Naive B cell (primary cell): Measurements from ENCODE around the gene BPI. TPM values are rescaled to one million over a fixed set of nuclear protein-coding genes. Genes with fewer than 3 reads are reported as not detected.
A peak's percentile ranks its signal among the peaks of the same experiment; 100 is the strongest.
"Not testable (repeated sequence)": the region's sequence is repeated elsewhere in the genome, so short reads cannot be mapped to it uniquely, and the experiment has no call there.

Experiments used
- ATAC-seq, 2 donors: fragments of 150-1000 bp; cut with Tn5 transposase; 2 replicates each; pipeline ENCODE4 v1.10.0; 2021; ENCODE audit warnings: low read depth in 2 of 2, mild to moderate bottlenecking in 2 of 2, moderate library complexity in 2 of 2
- DNase-seq: peaks from one replicate; pipeline ENCODE4 v3.0.0; 2022
- H3K27ac Mint-ChIP-seq, 6 donors: one replicate each; pipeline ENCODE4 v1.8.0; 2020 to 2022; ENCODE audit warnings: mild to moderate bottlenecking in 6 of 6, mixed read lengths in 6 of 6, moderate library complexity in 5 of 6, inconsistent platforms in 2 of 6
- H3K27me3 Mint-ChIP-seq, 3 donors: one replicate each; pipeline ENCODE4 v1.8.0; 2021 to 2022; ENCODE audit warnings: mixed read lengths in 3 of 3, mild to moderate bottlenecking in 1 of 3
- H3K36me3 Mint-ChIP-seq, 2 donors: one replicate each; pipeline ENCODE4 v1.8.0; 2020 to 2022; ENCODE audit warnings: mixed read lengths in 2 of 2, inconsistent platforms in 1 of 2, mild to moderate bottlenecking in 1 of 2
- H3K4me1 Mint-ChIP-seq, 3 donors: one replicate each; pipeline ENCODE4 v1.8.0; 2020 to 2022; ENCODE audit warnings: mixed read lengths in 3 of 3, inconsistent platforms in 1 of 3, mild to moderate bottlenecking in 1 of 3, moderate library complexity in 1 of 3
- H3K4me3 Mint-ChIP-seq, 8 donors: one replicate each; pipeline ENCODE4 v1.8.0; 2020 to 2022; ENCODE audit warnings: mild to moderate bottlenecking in 8 of 8, mixed read lengths in 8 of 8, moderate library complexity in 8 of 8, inconsistent platforms in 2 of 8
- H3K9me3 Mint-ChIP-seq, 7 donors: one replicate each; pipeline ENCODE4 v1.8.0; 2020 to 2022; ENCODE audit warnings: mixed read lengths in 7 of 7, mild to moderate bottlenecking in 5 of 7, inconsistent platforms in 2 of 7, moderate library complexity in 1 of 7
- polyA plus RNA-seq, 6 donors: library from polyadenylated mRNA; unstranded; fragments of 300-500 nt; fragmentation: Illumina TruSeq; gene quantifications; one replicate each; pipeline ENCODE4 v1.2.3, GENCODE V29; 2021; ENCODE audit warnings: low read depth in 6 of 6

The BPI gene
- polyA plus RNA-seq, 6 donors from 2014 or later, result not detected

DNA sequence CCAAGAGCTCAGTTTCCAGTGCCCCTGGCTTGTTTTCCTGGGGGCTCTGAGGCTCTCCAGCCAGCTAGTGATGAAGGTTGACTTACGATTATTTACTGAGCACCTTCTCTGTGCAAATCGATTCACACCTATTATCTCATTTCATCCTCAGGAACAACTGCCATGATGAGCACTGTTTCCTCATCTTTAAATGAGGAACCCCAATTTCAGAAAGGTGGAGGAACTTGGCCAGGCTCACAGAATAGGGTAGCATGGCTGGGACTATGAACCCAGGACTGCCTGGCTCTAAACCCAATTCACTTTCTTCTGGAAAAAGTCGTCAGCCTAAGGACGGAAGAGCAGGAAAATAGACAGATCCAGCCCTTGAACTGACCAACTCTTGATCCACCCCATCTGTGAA lies 3.5 kb upstream of the BPI start:
- H3K27ac Mint-ChIP-seq, result no peak overlapping the region
- H3K4me1 Mint-ChIP-seq, result peaks cover 0 to 17% (median 11%) of the 10 kb centered on the region in 3 donors
- H3K4me3 Mint-ChIP-seq, result no peak overlapping the region
- H3K27me3 Mint-ChIP-seq, result peaks cover 46 to 69% (median 53%) of the 10 kb centered on the region in 3 donors
- DNase-seq (no peak), ATAC-seq (no peak)
- H3K36me3 Mint-ChIP-seq, result no peaks in the 10 kb centered on the region
- H3K9me3 Mint-ChIP-seq, result no peaks in the 10 kb centered on the region

DNA sequence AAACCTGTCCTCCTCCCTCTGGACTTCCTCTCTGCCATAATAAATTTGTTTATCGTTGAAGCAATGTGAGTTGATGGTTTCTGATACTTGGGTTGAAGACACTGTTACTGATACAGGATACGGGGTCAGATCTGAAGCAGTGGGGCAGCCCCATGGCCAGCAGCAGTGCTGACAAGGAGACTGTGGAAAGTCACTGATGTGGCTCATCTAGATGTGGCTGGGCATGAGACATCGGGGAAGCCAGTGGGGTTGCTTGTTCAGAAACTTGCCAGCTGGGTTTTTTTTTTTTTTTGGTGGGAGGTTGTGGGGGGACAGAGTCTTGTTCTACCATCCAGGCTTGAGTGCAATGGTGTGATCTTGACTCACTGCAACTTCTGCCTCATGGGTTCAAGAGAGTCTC lies 2.6 kb upstream of the BPI start:
- DNase-seq, result no peak
- Mint-ChIP-seq H3K27ac (no peak overlapping the region), H3K4me3 (no peak overlapping the region), H3K9me3 (peaks cover 0 to 2% (median 0%) of the 10 kb centered on the region in 7 donors), H3K36me3 (no peaks in the 10 kb centered on the region), H3K27me3 (peaks cover 48 to 68% (median 62%) of the 10 kb centered on the region in 3 donors), H3K4me1 (peaks cover 0 to 17% (median 11%) of the 10 kb centered on the region in 3 donors)
- ATAC-seq, result no peak

DNA sequence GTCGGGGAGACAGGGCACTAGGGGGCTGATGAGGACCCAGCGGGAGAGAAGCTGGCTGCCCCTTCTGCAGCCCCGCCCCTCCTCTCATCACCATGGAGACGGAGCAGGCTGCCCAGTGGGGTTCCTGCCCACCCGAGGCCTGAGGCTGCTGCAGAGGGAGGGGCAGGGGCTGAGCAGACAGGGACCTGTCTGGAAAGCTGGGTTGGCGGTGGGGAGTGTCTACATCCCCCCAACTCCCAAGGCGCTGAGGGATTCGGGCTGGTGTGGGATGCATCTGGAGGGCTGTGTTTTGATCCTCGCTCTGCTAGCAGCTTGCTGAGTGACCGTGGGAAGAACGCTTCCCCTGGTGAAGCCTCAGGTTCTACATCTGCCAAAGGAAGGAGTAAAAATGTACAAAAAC lies 1.2 kb upstream of the BPI start:
- H3K36me3 Mint-ChIP-seq, result no peaks in the 10 kb centered on the region
- peaks cover 59 to 75% (median 69%) of the 10 kb centered on the region in 3 donors for H3K27me3 Mint-ChIP-seq
- H3K4me3 Mint-ChIP-seq, result no peak overlapping the region
- no peak overlapping the region for H3K27ac Mint-ChIP-seq
- ATAC-seq (no peak), DNase-seq (no peak)
- H3K4me1 Mint-ChIP-seq, result peaks cover 0 to 17% (median 11%) of the 10 kb centered on the region in 3 donors
- peaks cover 0 to 4% (median 0%) of the 10 kb centered on the region in 7 donors for H3K9me3 Mint-ChIP-seq

DNA sequence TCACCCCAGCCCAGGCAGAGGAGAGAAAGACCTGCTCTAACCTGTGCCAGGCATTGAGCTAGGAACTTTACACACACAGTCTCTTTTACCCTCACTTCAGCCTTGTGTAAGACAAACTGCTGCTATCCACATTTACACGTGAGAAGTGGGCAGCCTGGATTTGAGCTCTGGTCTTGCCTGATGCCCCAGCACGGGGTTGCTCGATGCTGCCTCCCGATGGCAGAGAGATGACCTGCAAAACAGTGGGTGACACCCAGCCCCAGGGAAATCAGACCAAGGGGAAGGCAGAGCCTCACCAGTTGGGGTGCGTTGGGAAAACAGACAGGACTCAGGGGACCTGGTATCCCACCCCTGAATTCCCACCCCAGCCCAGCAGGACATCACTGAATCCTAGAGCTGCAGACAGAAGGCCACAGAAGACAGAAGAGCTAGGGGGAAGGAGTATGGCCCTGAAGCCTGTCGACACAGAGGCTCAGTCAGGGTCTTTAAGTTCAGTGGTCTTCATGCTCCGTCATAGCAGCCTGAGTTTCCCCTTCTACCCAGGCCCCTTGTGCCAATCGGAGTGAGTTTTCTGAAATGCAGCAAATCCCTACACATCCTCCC lies 990 bp downstream of the BPI start:
- DNase-seq, result no peak
- peaks cover 62 to 75% (median 64%) of the 10 kb centered on the region in 3 donors for H3K27me3 Mint-ChIP-seq
- ATAC-seq, result no peak

DNA sequence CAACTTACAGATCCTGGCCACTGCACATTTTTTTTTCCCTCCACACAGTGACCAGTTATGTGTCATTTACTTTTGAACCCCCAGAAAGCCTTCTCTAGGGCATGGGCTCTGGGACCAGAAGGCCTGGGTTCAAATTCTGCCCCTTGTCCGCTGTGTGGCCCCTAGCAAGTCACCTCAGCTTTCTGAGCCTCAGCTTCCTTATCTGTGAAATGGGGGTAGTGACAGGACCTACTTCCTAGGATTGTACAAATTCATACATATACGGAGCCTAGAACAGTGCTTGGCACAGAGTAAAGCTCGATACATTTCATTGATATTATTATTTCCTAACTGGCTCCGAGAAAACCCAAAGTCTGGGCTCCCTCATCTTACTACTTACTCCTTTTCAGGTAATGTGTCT lies 1.6 kb downstream of the BPI start:
- DNase-seq, result no peak
- no peak overlapping the region for H3K27ac Mint-ChIP-seq
- peaks cover 0 to 17% (median 11%) of the 10 kb centered on the region in 3 donors for H3K4me1 Mint-ChIP-seq
- H3K27me3 Mint-ChIP-seq, result peaks cover 62 to 74% (median 68%) of the 10 kb centered on the region in 3 donors
- peaks cover 0 to 4% (median 0%) of the 10 kb centered on the region in 7 donors for H3K9me3 Mint-ChIP-seq
- H3K4me3 Mint-ChIP-seq, result no peak overlapping the region
- H3K36me3 Mint-ChIP-seq, result no peaks in the 10 kb centered on the region
- ATAC-seq, result no peak

More for the DNA sequence above, 990 bp downstream of the BPI start:
- Mint-ChIP-seq H3K9me3 (peaks cover 0 to 4% (median 0%) of the 10 kb centered on the region in 7 donors), H3K4me3 (no peak overlapping the region), H3K4me1 (peaks cover 0 to 17% (median 11%) of the 10 kb centered on the region in 3 donors), H3K36me3 (no peaks in the 10 kb centered on the region), H3K27ac (peak overlapping the region in 1 of 6 donors; percentile 24)

DNA sequence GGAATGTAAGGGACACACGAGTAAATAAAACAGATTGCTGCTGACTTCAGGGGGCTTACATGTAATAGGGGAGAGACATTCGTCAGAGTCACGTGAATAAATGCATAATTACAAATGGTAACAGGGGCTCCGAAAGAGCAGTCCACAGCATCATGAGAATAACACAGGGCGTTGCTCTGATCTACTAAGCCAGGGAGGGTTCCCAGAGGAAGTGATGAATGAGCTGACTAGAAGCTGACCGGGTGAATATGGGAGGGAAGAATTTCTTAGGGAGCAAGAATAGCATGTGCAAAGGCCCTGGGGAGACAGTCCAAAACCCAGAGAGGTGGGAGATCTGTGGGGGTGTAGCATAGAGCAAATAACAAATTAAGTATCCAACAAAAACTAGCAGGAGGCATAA lies 2.4 kb downstream of the BPI start:
- H3K9me3 Mint-ChIP-seq, result peaks cover 0 to 4% (median 0%) of the 10 kb centered on the region in 7 donors
- DNase-seq, result no peak
- H3K27ac Mint-ChIP-seq, result no peak overlapping the region
- H3K4me1 Mint-ChIP-seq, result peaks cover 0 to 17% (median 11%) of the 10 kb centered on the region in 3 donors
- H3K4me3 Mint-ChIP-seq, result peak overlapping the region in 1 of 8 donors; percentile 31
- H3K36me3 Mint-ChIP-seq, result no peaks in the 10 kb centered on the region
- no peak for ATAC-seq
- peaks cover 63 to 74% (median 64%) of the 10 kb centered on the region in 3 donors for H3K27me3 Mint-ChIP-seq

DNA sequence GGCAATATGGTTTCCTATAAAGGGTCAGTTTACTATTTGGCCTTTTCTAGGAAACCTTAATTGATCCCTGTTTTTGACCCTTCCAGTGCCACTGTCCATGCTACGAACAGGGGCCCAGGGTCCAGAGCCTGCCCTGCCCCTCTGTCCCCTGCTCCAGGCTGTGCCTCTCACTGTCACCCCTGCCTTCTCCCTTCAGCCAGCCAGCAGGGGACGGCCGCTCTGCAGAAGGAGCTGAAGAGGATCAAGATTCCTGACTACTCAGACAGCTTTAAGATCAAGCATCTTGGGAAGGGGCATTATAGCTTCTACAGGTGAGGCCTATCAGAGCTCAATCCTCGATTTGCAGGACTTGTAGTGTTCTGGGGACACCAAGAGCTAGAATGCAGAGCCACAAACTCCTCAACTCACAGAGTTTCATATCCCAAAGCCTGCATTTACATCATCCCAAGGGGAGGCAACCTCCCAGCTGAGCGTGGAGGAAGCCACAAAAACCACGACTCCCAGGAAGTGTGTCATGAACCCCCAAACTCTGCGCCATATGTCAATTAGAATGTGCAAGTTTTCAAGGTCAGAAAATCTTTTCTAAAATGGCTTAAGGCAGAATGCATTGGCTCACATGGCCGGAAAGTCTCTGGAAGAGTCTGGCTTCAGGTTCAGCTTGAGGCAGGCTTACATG lies 3.6 kb downstream of the BPI start:
- H3K27ac Mint-ChIP-seq, result no peak overlapping the region
- H3K4me3 Mint-ChIP-seq, result no peak overlapping the region
- no peaks in the 10 kb centered on the region for H3K36me3 Mint-ChIP-seq
- peaks cover 55 to 66% (median 61%) of the 10 kb centered on the region in 3 donors for H3K27me3 Mint-ChIP-seq
- peaks cover 0 to 17% (median 11%) of the 10 kb centered on the region in 3 donors for H3K4me1 Mint-ChIP-seq
- ATAC-seq (no peak), DNase-seq (no peak)
- H3K9me3 Mint-ChIP-seq, result peaks cover 0 to 4% (median 0%) of the 10 kb centered on the region in 7 donors

DNA sequence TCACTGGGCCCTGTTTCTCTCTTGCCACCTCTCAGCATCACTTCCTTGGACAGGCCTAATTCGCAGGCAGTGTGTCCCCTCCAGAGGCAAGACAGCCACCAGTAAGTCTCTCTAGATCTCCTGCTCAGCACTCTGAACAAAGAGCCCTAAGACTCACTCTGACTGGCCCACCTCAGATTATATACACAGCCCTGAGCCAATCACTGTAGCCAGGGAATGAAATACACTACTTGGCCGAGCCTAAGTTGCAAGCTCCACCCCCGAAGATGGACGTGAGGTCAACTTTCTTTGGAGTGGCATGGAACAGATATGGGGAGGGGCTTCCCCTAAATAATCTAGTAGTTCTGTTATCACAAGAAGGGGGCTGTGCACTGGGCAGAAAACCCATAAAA lies 4.1 kb downstream of the BPI start:
- no peak overlapping the region for H3K4me3 Mint-ChIP-seq
- DNase-seq (no peak), ATAC-seq (no peak)
- peaks cover 50 to 60% (median 56%) of the 10 kb centered on the region in 3 donors for H3K27me3 Mint-ChIP-seq
- H3K36me3 Mint-ChIP-seq, result no peaks in the 10 kb centered on the region
- peaks cover 0 to 4% (median 0%) of the 10 kb centered on the region in 7 donors for H3K9me3 Mint-ChIP-seq
- peaks cover 0 to 17% (median 11%) of the 10 kb centered on the region in 3 donors for H3K4me1 Mint-ChIP-seq
- H3K27ac Mint-ChIP-seq, result no peak overlapping the region

DNA sequence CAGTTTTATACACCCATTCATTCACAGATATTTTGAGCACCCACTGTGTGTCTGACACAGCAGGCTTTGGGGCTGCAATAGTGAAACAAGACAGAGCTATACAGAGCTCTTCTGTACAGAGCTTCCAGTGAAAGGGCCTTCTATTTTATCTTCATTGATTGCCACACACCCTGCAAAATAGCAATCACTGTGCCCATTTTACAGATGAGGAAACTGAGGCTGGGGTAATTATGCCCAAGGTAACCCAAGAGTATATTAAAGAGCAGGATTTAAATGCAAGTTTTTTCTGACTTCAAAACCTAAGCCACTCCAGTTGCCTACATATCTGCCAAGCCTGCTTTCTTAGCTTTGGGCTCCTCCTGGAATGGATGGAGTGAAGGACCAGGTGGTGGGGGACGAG lies 4.5 kb downstream of the BPI start:
- H3K36me3 Mint-ChIP-seq, result no peaks in the 10 kb centered on the region
- DNase-seq, result no peak
- peaks cover 46 to 56% (median 51%) of the 10 kb centered on the region in 3 donors for H3K27me3 Mint-ChIP-seq

DNA sequence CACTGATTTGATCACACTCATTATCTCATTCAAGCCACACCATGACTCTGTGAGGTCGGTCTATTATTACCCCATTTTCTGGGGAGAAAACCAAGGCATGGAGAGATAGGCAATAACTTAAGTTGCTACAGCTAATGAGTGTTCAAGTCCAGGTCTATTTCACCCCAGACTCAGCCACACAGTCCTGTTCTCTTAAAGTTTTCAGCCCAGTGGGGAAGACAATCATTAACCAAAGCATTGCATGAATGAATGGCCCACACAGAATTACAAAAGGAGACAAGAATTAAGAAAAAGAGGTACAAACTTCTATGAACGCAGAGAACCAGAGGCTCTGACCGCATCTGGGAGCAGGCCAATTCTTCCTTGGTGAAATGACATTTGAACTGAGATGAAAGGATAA lies 7.1 kb downstream of the BPI start:
- Mint-ChIP-seq H3K4me1 (no peaks in the 10 kb centered on the region), H3K27ac (no peak overlapping the region), H3K27me3 (peaks cover 27 to 34% (median 30%) of the 10 kb centered on the region in 3 donors), H3K4me3 (no peak overlapping the region), H3K9me3 (peaks cover 0 to 4% (median 0%) of the 10 kb centered on the region in 7 donors), H3K36me3 (no peaks in the 10 kb centered on the region)
- DNase-seq (no peak), ATAC-seq (no peak)

More for the DNA sequence above, 4.5 kb downstream of the BPI start:
- ATAC-seq, result no peak
- H3K27ac Mint-ChIP-seq, result no peak overlapping the region
- peaks cover 0 to 13% (median 11%) of the 10 kb centered on the region in 3 donors for H3K4me1 Mint-ChIP-seq
- H3K9me3 Mint-ChIP-seq, result peaks cover 0 to 4% (median 0%) of the 10 kb centered on the region in 7 donors
- no peak overlapping the region for H3K4me3 Mint-ChIP-seq

DNA sequence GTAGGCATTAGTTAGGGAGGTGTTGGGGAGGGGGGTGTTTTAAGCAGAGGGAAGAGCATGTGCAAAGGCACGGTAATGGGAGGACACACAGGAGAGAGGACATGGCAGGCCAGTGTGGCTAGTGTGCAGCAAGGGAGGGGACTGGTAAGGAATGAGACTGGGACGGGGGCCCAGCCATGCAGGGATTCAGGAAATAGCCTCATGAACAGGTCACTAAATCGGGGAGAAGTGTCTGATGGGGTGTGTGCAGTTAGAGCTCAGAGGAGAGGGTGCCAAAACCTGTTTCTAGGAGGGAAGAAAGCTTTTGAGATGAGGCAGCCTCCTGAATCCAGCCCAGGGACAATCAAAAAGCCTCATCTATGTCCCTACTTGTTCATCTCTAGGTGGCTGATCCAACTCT lies 7.5 kb downstream of the BPI start:
- Mint-ChIP-seq H3K9me3 (peaks cover 0 to 1% (median 0%) of the 10 kb centered on the region in 7 donors), H3K27ac (no peak overlapping the region), H3K4me3 (peak overlapping the region in 1 of 8 donors; percentile 49), H3K27me3 (peaks cover 23 to 30% (median 26%) of the 10 kb centered on the region in 3 donors), H3K36me3 (no peaks in the 10 kb centered on the region), H3K4me1 (no peaks in the 10 kb centered on the region)
- ATAC-seq (no peak), DNase-seq (no peak)

DNA sequence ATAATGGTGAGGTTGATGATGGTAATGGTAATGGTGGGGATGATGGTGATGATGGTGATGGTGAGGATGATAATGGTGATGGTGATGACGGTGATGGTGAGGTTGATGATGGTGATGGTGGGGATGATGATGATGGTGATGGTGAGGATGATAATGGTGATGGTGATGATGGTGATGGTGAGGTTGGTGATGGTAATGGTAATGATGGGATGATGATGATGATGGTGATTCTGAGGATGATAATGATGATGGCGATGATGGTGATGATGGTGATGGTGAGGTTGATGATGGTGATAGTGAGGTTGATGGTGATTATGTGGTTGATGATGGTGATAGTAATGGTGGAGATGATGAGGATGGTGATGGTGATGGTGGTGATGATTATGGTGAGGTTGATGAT lies 9.7 kb downstream of the BPI start:
- Mint-ChIP-seq H3K27ac (no peak overlapping the region), H3K36me3 (no peaks in the 10 kb centered on the region), H3K9me3 (peaks cover 0 to 3% (median 0%) of the 10 kb centered on the region in 7 donors), H3K4me3 (no peak overlapping the region), H3K27me3 (peaks cover 15 to 24% (median 20%) of the 10 kb centered on the region in 3 donors), H3K4me1 (no peaks in the 10 kb centered on the region)
- no peak for ATAC-seq
- no peak for DNase-seq

DNA sequence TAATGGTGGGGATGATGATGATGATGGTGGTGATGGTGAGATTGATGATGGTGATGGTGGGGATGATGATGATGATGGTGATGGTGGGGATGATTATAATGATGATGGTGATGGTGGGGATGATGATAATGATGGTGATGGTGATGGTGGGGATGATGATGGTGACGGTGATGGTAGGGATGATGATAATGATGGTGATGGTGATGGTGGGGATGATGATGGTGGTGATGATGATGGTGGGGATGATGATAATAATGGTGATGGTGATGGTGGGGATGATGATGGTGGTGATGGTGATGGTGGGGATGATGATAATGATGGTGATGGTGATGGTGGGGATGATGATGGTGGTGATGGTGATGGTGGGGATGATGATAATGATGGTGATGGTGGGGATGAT lies 10.4 kb downstream of the BPI start:
- H3K4me1 Mint-ChIP-seq, ATAC-seq, DNase-seq, H3K9me3 Mint-ChIP-seq, H3K36me3 Mint-ChIP-seq, H3K4me3 Mint-ChIP-seq, H3K27ac Mint-ChIP-seq: not testable (repeated sequence)
- peaks cover 15 to 24% (median 20%) of the 10 kb centered on the region in 3 donors for H3K27me3 Mint-ChIP-seq
